Measurements from ENCODE around the gene PPP2R2B. TPM values are rescaled to one million over a fixed set of nuclear protein-coding genes. Genes with fewer than 3 reads are reported as not detected.

PPP2R2B gene
- total RNA-seq, 3 donors from 2014 or later (not counting 1 experiment from before 2014, with no cell fraction given): 44.9 to 68.3 (median 63.7) TPM

GRCh38 chr5:146659961-146660360 lies 218.6 kb downstream of the PPP2R2B start:
- Mint-ChIP-seq H3K27me3 (ENCODE audit: low read depth in 2 of 2) (no peaks in the 10 kb centered on the region), H3K4me3 (no peak overlapping the region), H3K4me1 (peaks cover 10 to 11% of the 10 kb centered on the region in 2 donors), H3K9me3 (no peaks in the 10 kb centered on the region), H3K36me3 (no peaks in the 10 kb centered on the region), H3K27ac (no peak overlapping the region)
- no peak for TF ChIP-seq CTCF (IDR thresholded peaks at IDR 0.05)
- Histone ChIP-seq H3K36me3 (ENCODE audit: control insufficient read depth, insufficient read depth, low read length) (no peaks in the 10 kb centered on the region), H3K27ac (ENCODE audit: low read length) (no peak overlapping the region), H3K4me3 (ENCODE audit: low read length) (no peak overlapping the region), H3K27me3 (ENCODE audit: control insufficient read depth, insufficient read depth, low read length) (no peaks in the 10 kb centered on the region), H3K4me1 (ENCODE audit: control insufficient read depth, insufficient read depth, low read length) (no peaks in the 10 kb centered on the region), H3K9me3 (ENCODE audit: control insufficient read depth, insufficient read depth, low read length) (no peaks in the 10 kb centered on the region)
- DNase-seq (no peak), ATAC-seq (no peak)
- intact Hi-C loops (cut with micrococcal nuclease): loop anchor here (5.0 to 10.0 kb wide), 3 partner anchors 115 to 287 kb away; no protein-coding TSS in a partner anchor
- 100% methylated on average over 2 of the region's 3 CpGs for WGBS (ENCODE audit: insufficient coverage)

GRCh38 chr5:146656703-146657102 lies 221.9 kb downstream of the PPP2R2B start:
- Histone ChIP-seq H3K4me1 (ENCODE audit: control insufficient read depth, insufficient read depth, low read length) (no peaks in the 10 kb centered on the region), H3K4me3 (ENCODE audit: low read length) (no peak overlapping the region), H3K9me3 (ENCODE audit: control insufficient read depth, insufficient read depth, low read length) (no peaks in the 10 kb centered on the region), H3K27ac (ENCODE audit: low read length) (no peak overlapping the region), H3K27me3 (ENCODE audit: control insufficient read depth, insufficient read depth, low read length) (no peaks in the 10 kb centered on the region), H3K36me3 (ENCODE audit: control insufficient read depth, insufficient read depth, low read length) (no peaks in the 10 kb centered on the region)
- peaks cover 17 to 18% of the 10 kb centered on the region in 2 donors for H3K4me1 Mint-ChIP-seq
- TF ChIP-seq CTCF (IDR thresholded peaks at IDR 0.05): no peak
- no peaks in the 10 kb centered on the region for H3K36me3 Mint-ChIP-seq
- intact Hi-C loops (cut with micrococcal nuclease): no loop called here
- H3K27ac Mint-ChIP-seq: no peak overlapping the region
- no peaks in the 10 kb centered on the region for H3K27me3 Mint-ChIP-seq (ENCODE audit: low read depth in 2 of 2)
- H3K9me3 Mint-ChIP-seq: no peaks in the 10 kb centered on the region
- WGBS (ENCODE audit: insufficient coverage): 96% methylated on average over 7 of the region's 7 CpGs
- DNase-seq (no peak), ATAC-seq (no peak)
- H3K4me3 Mint-ChIP-seq: no peak overlapping the region

GRCh38 chr5:146653560-146653959 lies 225.0 kb downstream of the PPP2R2B start:
- Histone ChIP-seq H3K27ac (ENCODE audit: low read length) (no peak overlapping the region), H3K4me3 (ENCODE audit: low read length) (no peak overlapping the region), H3K4me1 (ENCODE audit: control insufficient read depth, insufficient read depth, low read length) (no peaks in the 10 kb centered on the region), H3K9me3 (ENCODE audit: control insufficient read depth, insufficient read depth, low read length) (no peaks in the 10 kb centered on the region), H3K36me3 (ENCODE audit: control insufficient read depth, insufficient read depth, low read length) (peaks cover 12% of the 10 kb centered on the region), H3K27me3 (ENCODE audit: control insufficient read depth, insufficient read depth, low read length) (no peaks in the 10 kb centered on the region)
- ATAC-seq (no peak), DNase-seq (no peak)
- WGBS (ENCODE audit: insufficient coverage): 78% methylated on average over 7 of the region's 7 CpGs
- Mint-ChIP-seq H3K27me3 (ENCODE audit: low read depth in 2 of 2) (no peaks in the 10 kb centered on the region), H3K27ac (no peak overlapping the region), H3K4me1 (peaks cover 18 to 23% of the 10 kb centered on the region in 2 donors), H3K9me3 (no peaks in the 10 kb centered on the region), H3K4me3 (no peak overlapping the region), H3K36me3 (peaks cover 6% of the 10 kb centered on the region)
- no peak for TF ChIP-seq CTCF (IDR thresholded peaks at IDR 0.05)
- intact Hi-C loops (cut with micrococcal nuclease): no loop called here

GRCh38 chr5:146652547-146652946 lies 226.0 kb downstream of the PPP2R2B start:
- no peak for TF ChIP-seq CTCF (IDR thresholded peaks at IDR 0.05)
- H3K4me3 Mint-ChIP-seq: no peak overlapping the region
- Histone ChIP-seq H3K36me3 (ENCODE audit: control insufficient read depth, insufficient read depth, low read length) (peaks cover 13% of the 10 kb centered on the region), H3K27me3 (ENCODE audit: control insufficient read depth, insufficient read depth, low read length) (no peaks in the 10 kb centered on the region), H3K9me3 (ENCODE audit: control insufficient read depth, insufficient read depth, low read length) (no peaks in the 10 kb centered on the region), H3K27ac (ENCODE audit: low read length) (no peak overlapping the region), H3K4me3 (ENCODE audit: low read length) (no peak overlapping the region), H3K4me1 (ENCODE audit: control insufficient read depth, insufficient read depth, low read length) (no peaks in the 10 kb centered on the region)
- H3K27ac Mint-ChIP-seq: no peak overlapping the region
- H3K36me3 Mint-ChIP-seq: peaks cover 11% of the 10 kb centered on the region
- intact Hi-C loops (cut with micrococcal nuclease): no loop called here
- 97% methylated on average over 1 of the region's 1 CpG for whole genome bisulfite sequencing (ENCODE audit: insufficient coverage)
- H3K27me3 Mint-ChIP-seq (ENCODE audit: low read depth in 2 of 2): no peaks in the 10 kb centered on the region
- ATAC-seq (no peak), DNase-seq (no peak)
- peaks cover 18 to 23% of the 10 kb centered on the region in 2 donors for H3K4me1 Mint-ChIP-seq
- no peaks in the 10 kb centered on the region for H3K9me3 Mint-ChIP-seq

Data from natural killer cell (primary cell).